Kidney (tissue), 14 donors: Measurements from ENCODE around the gene MRPL46. TPM values are rescaled to one million over a fixed set of nuclear protein-coding genes. Genes with fewer than 3 reads are reported as not detected.

Source experiments
- DNase-seq, 5 donors: peaks; one replicate each; pipeline ENCODE4 v3.0.0-alpha.2; 2013 to 2020
- FAIRE-seq: peaks from 2 replicates; lab custom pipeline; 2012; peaks lifted over from hg19 to GRCh38; lab: Jason Lieb, UNC
- H3K27ac ChIP-seq, 2 donors: one replicate each; pipeline ENCODE4 v1.7.0; 2013; ENCODE audit warnings: low read depth in 2 of 2, low read length in 2 of 2, inconsistent platforms in 1 of 2
- H3K27me3 ChIP-seq: one replicate; pipeline ENCODE4 v1.7.1; 2013; ENCODE audit warnings: low read length, inconsistent platforms; ENCODE audit not compliant: control insufficient read depth, insufficient read depth
- H3K36me3 ChIP-seq, 3 donors: one replicate each; pipeline versions ENCODE4 v1.7.0 to v1.7.1; 2013; ENCODE audit warnings: low read length in 3 of 3, control low read depth in 1 of 3, inconsistent platforms in 1 of 3; ENCODE audit not compliant: insufficient read depth in 3 of 3, control insufficient read depth in 2 of 3
- H3K4me1 ChIP-seq, 3 donors: one replicate each; pipeline versions ENCODE4 v1.7.0 to v1.7.1; 2013; ENCODE audit warnings: low read length in 3 of 3, inconsistent platforms in 1 of 3, low read depth in 1 of 3; ENCODE audit not compliant: control insufficient read depth in 2 of 3, insufficient read depth in 2 of 3
- H3K4me3 ChIP-seq, 3 donors: one replicate each; pipeline versions ENCODE4 v1.7.0 to v1.8.1; 2013; ENCODE audit warnings: low read length in 3 of 3, control low read depth in 1 of 3, inconsistent platforms in 1 of 3
- H3K9ac ChIP-seq, 3 donors: one replicate each; pipeline versions ENCODE4 v1.7.0 to v1.7.1; 2013; ENCODE audit warnings: low read length in 3 of 3, control low read depth in 1 of 3, inconsistent platforms in 1 of 3
- H3K9me3 ChIP-seq, 3 donors: one replicate each; pipeline versions ENCODE4 v1.7.0 to v1.7.1; 2013; ENCODE audit warnings: low read length in 3 of 3, control low read depth in 1 of 3, inconsistent platforms in 1 of 3; ENCODE audit not compliant: control insufficient read depth in 2 of 3, insufficient read depth in 1 of 3
- CTCF ChIP-seq: IDR thresholded peaks from 3 replicates; pipeline ENCODE4 v1.5.1; 2012; ENCODE audit warnings: mild to moderate bottlenecking, moderate library complexity, borderline replicate concordance; ENCODE audit not compliant: insufficient read depth; ENCODE audit errors: extremely low read depth
- intact Hi-C: fragments of 100-400 bp; cut with DNase I; formaldehyde crosslinking; loops from one replicate; pipeline ENCODE4 v1.11.1; 2022
- polyA plus RNA-seq: library from polyadenylated mRNA; stranded (reverse); fragments of 350-450 nt; fragmentation: Illumina TruSeq; extraction: RNeasy Lipid Tissue Mini Kit (QIAGEN cat#74804); gene quantifications from one replicate; pipeline ENCODE4 v1.2.3, GENCODE V29; 2014; ENCODE audit warnings: low read depth, low replicate concordance; ENCODE audit not compliant: insufficient read depth
- total RNA-seq: library from RNA; stranded (reverse); fragmentation: NEBNext Ultra II Directional; extraction: Animal tissue kit (Norgen Biotek cat#: 25700); gene quantifications from one replicate; pipeline ENCODE4 v1.2.1, GENCODE V29; 2021
- donor health status: control.
- donor health status: control.
- donor health status: control.
- donor health status: control.
- donor health status: control.
- donor health status: DM: yes; HTN: yes; CAD: no.
- donor health status: Normal renal cell carcinoma (clear cell type).

Gene MRPL46
- total and polyA plus RNA-seq, 2 donors from 2014 or later = 24.7 to 73.4 TPM

- intact Hi-C loops = no loop called here
- H3K36me3 ChIP-seq = no peaks in the 10 kb centered on the region
- H3K9me3 ChIP-seq = no peaks in the 10 kb centered on the region
- no peak overlapping the region for H3K4me3 ChIP-seq
- H3K4me1 ChIP-seq = peaks cover 0 to under 1% (median 0%) of the 10 kb centered on the region in 3 donors
- no peak for DNase-seq
- no peak overlapping the region for H3K9ac ChIP-seq
- H3K27me3 ChIP-seq = no peaks in the 10 kb centered on the region
- FAIRE-seq = no peak
- TF ChIP-seq CTCF = no peak
- H3K27ac ChIP-seq = no peak overlapping the region
These were observed 17.6 kb downstream of the MRPL46 start for GRCh38 chr15:88449581-88449980.

- Histone ChIP-seq H3K4me3 (no peak overlapping the region), H3K27me3 (no peaks in the 10 kb centered on the region), H3K36me3 (no peaks in the 10 kb centered on the region), H3K27ac (no peak overlapping the region), H3K9ac (no peak overlapping the region), H3K4me1 (no peaks in the 10 kb centered on the region), H3K9me3 (no peaks in the 10 kb centered on the region)
- FAIRE-seq (no peak), DNase-seq (no peak)
- TF ChIP-seq CTCF = no peak
- intact Hi-C loops = no loop called here
These were observed 18.2 kb downstream of the MRPL46 start for GRCh38 chr15:88448991-88449461.

GRCh38 chr15:88447741-88448140 is 19.4 kb downstream of the MRPL46 start:
- Histone ChIP-seq H3K27me3 (no peaks in the 10 kb centered on the region), H3K36me3 (no peaks in the 10 kb centered on the region), H3K27ac (no peak overlapping the region), H3K4me3 (no peak overlapping the region), H3K4me1 (no peaks in the 10 kb centered on the region), H3K9ac (no peak overlapping the region), H3K9me3 (peaks cover 0 to 7% (median 0%) of the 10 kb centered on the region in 3 donors)
- DNase-seq (no peak), FAIRE-seq (no peak)
- intact Hi-C loops = no loop called here
- no peak for TF ChIP-seq CTCF

GRCh38 chr15:88447206-88447605 is 20.0 kb downstream of the MRPL46 start:
- no peak overlapping the region for H3K27ac ChIP-seq
- H3K4me3 ChIP-seq = no peak overlapping the region
- DNase-seq (no peak), FAIRE-seq (no peak)
- H3K36me3 ChIP-seq = no peaks in the 10 kb centered on the region
- TF ChIP-seq CTCF = no peak
- H3K9me3 ChIP-seq = peaks cover 0 to 7% (median 0%) of the 10 kb centered on the region in 3 donors
- no peaks in the 10 kb centered on the region for H3K4me1 ChIP-seq
- no peak overlapping the region for H3K9ac ChIP-seq
- no peaks in the 10 kb centered on the region for H3K27me3 ChIP-seq
- intact Hi-C loops = no loop called here
